Measurements from ENCODE around the gene TPP1. TPM values are rescaled to one million over a fixed set of nuclear protein-coding genes. Genes with fewer than 3 reads are reported as not detected.
A peak's percentile ranks its signal among the peaks of the same experiment; 100 is the strongest.

The TPP1 gene
- total RNA-seq = 10 to 100 TPM; 39.8 to 58.8 (median 45.9) TPM
- 10 to 100 TPM; 13.2 to 60.3 (median 55.5) TPM for polyA plus RNA-seq

- H3K9me3 ChIP-seq = no peaks in the 10 kb centered on the region
- H3K27me3 ChIP-seq = no peaks in the 10 kb centered on the region
- intact Hi-C loops (cut with DNase I) = loop anchor here (2.0 to 5.0 kb wide), 2 partner anchors 36 to 63 kb away; partner anchors contain the start of genes DCHS1 and MRPL17
- DNase-seq = peak; percentile 98
- peak within 1 kb of the TSS; percentile 58 to 81 (median 68) for H3K4me3 ChIP-seq
- peaks cover 0 to 24% (median 22%) of the 10 kb centered on the region in 4 donors for H3K4me1 ChIP-seq
- H3K27ac ChIP-seq = peak within 1 kb of the TSS; percentile 85 to 98 (median 86)
- WGBS, 2 donors = 0% methylated on average over 16 of the region's 16 CpGs
- H3K36me3 ChIP-seq = peaks cover 5 to 43% (median 22%) of the 10 kb centered on the region in 4 donors
- TF ChIP-seq POLR2A (IDR thresholded peaks at IDR 0.05) (peak; percentile 84 to 86), CTCF (IDR thresholded peaks at IDR 0.05) (no peak), EP300 (IDR thresholded peaks at IDR 0.05) (peak in 1 of 4 donors; percentile 51), POLR2AphosphoS5 (IDR thresholded peaks at IDR 0.05) (peak; percentile 96 to 99 (median 98))
Observed at GRCh38 chr11:6619004-6619745, at the start of gene TPP1. Gene TPP1, minus strand, starts transcription at chr11:6619422. Its CDS starts 22 bp downstream, at chr11:6619400.

GRCh38 chr11:6667733-6668374 is 48.6 kb upstream of the TPP1 start:
- Histone ChIP-seq H3K4me1 (peaks cover 0 to 26% (median 12%) of the 10 kb centered on the region in 4 donors), H3K9me3 (no peaks in the 10 kb centered on the region), H3K27me3 (no peaks in the 10 kb centered on the region), H3K36me3 (no peaks in the 10 kb centered on the region), H3K27ac (no peak overlapping the region), H3K4me3 (no peak overlapping the region)
- DNase-seq = no peak
- intact Hi-C loops (cut with DNase I) = no loop called here
- TF ChIP-seq CTCF (IDR thresholded peaks at IDR 0.05) (peak in 3 of 4 experiments; percentile 38 to 60 (median 47)), EP300 (IDR thresholded peaks at IDR 0.05) (no peak), POLR2AphosphoS5 (IDR thresholded peaks at IDR 0.05) (no peak), POLR2A (IDR thresholded peaks at IDR 0.05) (no peak)
- 74 to 77% methylated on average over 3 of the region's 3 CpGs for WGBS, 2 donors

GRCh38 chr11:6666302-6667183 is 47.3 kb upstream of the TPP1 start:
- DNase-seq = no peak
- Histone ChIP-seq H3K4me1 (peaks cover 0 to 26% (median 12%) of the 10 kb centered on the region in 4 donors), H3K4me3 (no peak overlapping the region), H3K36me3 (no peaks in the 10 kb centered on the region), H3K27me3 (no peaks in the 10 kb centered on the region), H3K9me3 (no peaks in the 10 kb centered on the region), H3K27ac (no peak overlapping the region)
- 90 to 94% methylated on average over 4 of the region's 4 CpGs for WGBS, 2 donors
- intact Hi-C loops (cut with DNase I) = no loop called here
- TF ChIP-seq POLR2A (IDR thresholded peaks at IDR 0.05) (no peak), EP300 (IDR thresholded peaks at IDR 0.05) (no peak), POLR2AphosphoS5 (IDR thresholded peaks at IDR 0.05) (no peak), CTCF (IDR thresholded peaks at IDR 0.05) (no peak)

GRCh38 chr11:6664551-6664950 is 45.3 kb upstream of the TPP1 start:
- no peaks in the 10 kb centered on the region for H3K27me3 ChIP-seq
- TF ChIP-seq POLR2A (IDR thresholded peaks at IDR 0.05) (no peak), CTCF (IDR thresholded peaks at IDR 0.05) (no peak), EP300 (IDR thresholded peaks at IDR 0.05) (no peak), POLR2AphosphoS5 (IDR thresholded peaks at IDR 0.05) (no peak)

More at GRCh38 chr11:6664551-6664950, 45.3 kb upstream of the TPP1 start:
- intact Hi-C loops (cut with DNase I) = no loop called here
- H3K4me3 ChIP-seq = no peak overlapping the region
- WGBS, 2 donors = 0 to 48% methylated on average over 1 of the region's 1 CpG
- no peaks in the 10 kb centered on the region for H3K36me3 ChIP-seq
- H3K9me3 ChIP-seq = no peaks in the 10 kb centered on the region
- H3K4me1 ChIP-seq = peaks cover 0 to 26% (median 12%) of the 10 kb centered on the region in 4 donors
- no peak for DNase-seq
- H3K27ac ChIP-seq = peak overlapping the region in 3 of 4 donors; percentile 75 to 78 (median 78)
